Caco-2 (cell line): ENCODE results near the gene ATG9B. TPM values are rescaled to one million over a fixed set of nuclear protein-coding genes. Genes with fewer than 3 reads are reported as not detected.

Experiments used
- BruUV-seq: library from RNA; stranded (reverse); fragments of 400-500 nt; replicated peaks from 2 replicates; lab custom pipeline; 2021; lab: Mats Ljungman, UMichigan
- CTCF ChIA-PET: fragments of 300-600 bp; sonication (Branson Sonifier 250); formaldehyde crosslinking; loops from one replicate; lab custom pipeline; 2022; ENCODE audit warnings: antibody characterized with exemption; lab: Charles Lee
- POLR2A ChIA-PET: fragments of 300-600 bp; sonication (Branson Sonifier 250); formaldehyde crosslinking; loops from one replicate; lab custom pipeline; 2022; ENCODE audit warnings: antibody characterized with exemption; lab: Charles Lee
- DNase-seq, 2 experiments: peaks; one replicate each; pipeline versions ENCODE4 v3.0.0 to v3.0.0-alpha.2; 2020 to 2022
- H3K27me3 ChIP-seq: replicated peaks from 2 replicates; pipeline ENCODE4 v1.6.0; 2011; ENCODE audit warnings: low read length; ENCODE audit not compliant: control insufficient read depth, insufficient read depth
- H3K36me3 ChIP-seq: 2 replicates; pipeline ENCODE4 v1.5.1; 2011; ENCODE audit warnings: low read length; ENCODE audit not compliant: control insufficient read depth, insufficient read depth
- H3K4me1 ChIP-seq: fragments of 250-450 bp; sonication (Bioruptor Pico); 2 replicates; pipeline ENCODE4 v1.5.1; 2020; ENCODE audit warnings: mild to moderate bottlenecking
- H3K4me3 ChIP-seq: 2 replicates; pipeline ENCODE4 v1.5.1; 2011; ENCODE audit warnings: low read depth, mild to moderate bottlenecking, control low read depth, low read length
- H3K9me3 ChIP-seq: fragments of 250-450 bp; sonication (Bioruptor Pico); 2 replicates; pipeline ENCODE4 v1.5.1; 2020; ENCODE audit warnings: mild to moderate bottlenecking, moderate library complexity
- H3K27ac Mint-ChIP-seq: one replicate; pipeline ENCODE4 v1.8.0; 2022; ENCODE audit warnings: mixed read lengths; ENCODE audit not compliant: unreplicated experiment
- H3K27me3 Mint-ChIP-seq: one replicate; pipeline ENCODE4 v1.8.0; 2022; ENCODE audit warnings: mixed read lengths; ENCODE audit not compliant: insufficient read depth, unreplicated experiment
- H3K36me3 Mint-ChIP-seq: one replicate; pipeline ENCODE4 v1.8.0; 2022; ENCODE audit warnings: mild to moderate bottlenecking, mixed read lengths; ENCODE audit not compliant: insufficient read depth, unreplicated experiment
- H3K4me1 Mint-ChIP-seq: one replicate; pipeline ENCODE4 v1.8.0; 2022; ENCODE audit warnings: low read depth, mixed read lengths; ENCODE audit not compliant: unreplicated experiment
- H3K4me3 Mint-ChIP-seq: one replicate; pipeline ENCODE4 v1.8.0; 2022; ENCODE audit warnings: mild to moderate bottlenecking, moderate library complexity, mixed read lengths; ENCODE audit not compliant: unreplicated experiment
- H3K9me3 Mint-ChIP-seq: one replicate; pipeline ENCODE4 v1.8.0; 2022; ENCODE audit warnings: mixed read lengths; ENCODE audit not compliant: unreplicated experiment
- intact Hi-C: fragments of 100-400 bp; cut with micrococcal nuclease; formaldehyde crosslinking; loops from one replicate; pipeline ENCODE4 v1.10.0; 2022; ENCODE audit not compliant: unreplicated experiment
- total RNA-seq: library from RNA; stranded (reverse); gene quantifications from 2 replicates; pipeline ENCODE4 v1.2.3, GENCODE V29; 2022
- TF ChIP-seq, protein P1 (sequence below), 2 experiments: fragments of 200-600 bp in 1 of 2; IDR thresholded peaks; 1 replicate in 1 of 2; 2 replicates in 1 of 2; pipeline versions ENCODE4 v1.5.1 to v1.8.0; 2011 to 2022; ENCODE audit warnings: antibody characterized with exemption in 1 of 2, control low read depth in 1 of 2, inconsistent platforms in 1 of 2, low read depth in 1 of 2, low read length in 1 of 2, mild to moderate bottlenecking in 1 of 2, moderate library complexity in 1 of 2; ENCODE audit not compliant: insufficient read depth in 1 of 2, severe bottlenecking in 1 of 2, unreplicated experiment in 1 of 2

ATG9B gene
- total RNA-seq, 1 experiment from 2014 or later = 4.3 TPM

DNA sequence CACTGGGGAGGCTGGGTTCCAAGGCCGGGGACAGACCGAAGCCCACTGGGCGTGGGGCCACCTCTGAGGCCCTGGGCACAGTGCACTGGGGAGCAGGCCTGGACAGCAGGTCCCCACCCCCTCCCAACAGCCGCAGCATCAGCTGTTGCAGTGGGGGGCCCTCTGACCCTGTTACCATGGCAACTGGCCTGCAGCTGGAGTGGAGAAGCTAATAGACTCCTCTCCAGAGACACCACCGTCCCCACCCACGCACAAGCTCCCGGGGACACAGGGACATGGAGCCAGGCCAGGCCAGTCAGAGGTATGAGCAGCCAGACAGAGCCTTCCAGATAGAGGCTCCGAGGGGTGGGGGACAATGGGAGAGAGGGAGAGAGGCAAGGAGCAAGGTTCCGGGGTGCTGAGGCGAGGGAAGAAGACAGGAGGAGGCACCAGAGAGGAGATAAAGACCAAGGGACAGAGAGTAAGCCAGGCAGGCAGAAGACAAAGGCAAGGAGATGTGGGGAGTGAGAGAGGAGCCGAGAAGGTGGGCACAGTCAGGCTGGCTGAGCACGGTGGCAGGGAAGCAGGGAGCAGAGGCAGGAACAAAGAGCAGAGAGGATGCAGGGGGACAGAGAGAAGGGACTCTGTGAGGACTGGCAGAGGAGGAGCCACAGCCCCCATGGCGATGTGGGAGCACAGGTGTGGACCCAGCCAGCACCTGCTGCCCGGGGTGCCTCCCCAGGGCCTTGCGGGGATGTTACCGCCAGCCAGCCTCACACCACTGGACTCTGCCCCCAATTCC is 52.9 kb downstream of the ATG9B start:
- ChIA-PET POLR2A (interaction anchor here (0.6 kb wide), 1 partner anchor 17 kb away, joined by 5 read pairs; no protein-coding TSS in a partner anchor), CTCF (no interaction called here)
- TF ChIP-seq, protein P1, sequence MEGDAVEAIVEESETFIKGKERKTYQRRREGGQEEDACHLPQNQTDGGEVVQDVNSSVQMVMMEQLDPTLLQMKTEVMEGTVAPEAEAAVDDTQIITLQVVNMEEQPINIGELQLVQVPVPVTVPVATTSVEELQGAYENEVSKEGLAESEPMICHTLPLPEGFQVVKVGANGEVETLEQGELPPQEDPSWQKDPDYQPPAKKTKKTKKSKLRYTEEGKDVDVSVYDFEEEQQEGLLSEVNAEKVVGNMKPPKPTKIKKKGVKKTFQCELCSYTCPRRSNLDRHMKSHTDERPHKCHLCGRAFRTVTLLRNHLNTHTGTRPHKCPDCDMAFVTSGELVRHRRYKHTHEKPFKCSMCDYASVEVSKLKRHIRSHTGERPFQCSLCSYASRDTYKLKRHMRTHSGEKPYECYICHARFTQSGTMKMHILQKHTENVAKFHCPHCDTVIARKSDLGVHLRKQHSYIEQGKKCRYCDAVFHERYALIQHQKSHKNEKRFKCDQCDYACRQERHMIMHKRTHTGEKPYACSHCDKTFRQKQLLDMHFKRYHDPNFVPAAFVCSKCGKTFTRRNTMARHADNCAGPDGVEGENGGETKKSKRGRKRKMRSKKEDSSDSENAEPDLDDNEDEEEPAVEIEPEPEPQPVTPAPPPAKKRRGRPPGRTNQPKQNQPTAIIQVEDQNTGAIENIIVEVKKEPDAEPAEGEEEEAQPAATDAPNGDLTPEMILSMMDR (IDR thresholded peaks at IDR 0.05; ENCODE audit: insufficient read depth in 1 of 2, low read depth in 1 of 2, low read length in 1 of 2, severe bottlenecking in 1 of 2, unreplicated experiment in 1 of 2) = no peak
- H3K9me3 ChIP-seq = no peaks in the 10 kb centered on the region
- no peaks in the 10 kb centered on the region for H3K27me3 ChIP-seq
- Mint-ChIP-seq H3K4me3 (no peak overlapping the region), H3K36me3 (no peaks in the 10 kb centered on the region), H3K9me3 (no peaks in the 10 kb centered on the region), H3K27ac (no peak overlapping the region), H3K27me3 (peaks cover 10% of the 10 kb centered on the region), H3K4me1 (peaks cover 4% of the 10 kb centered on the region)
- DNase-seq = no peak
- H3K4me1 ChIP-seq = peaks cover 10% of the 10 kb centered on the region; the same call in 1 of the 2 replicates
- H3K4me3 ChIP-seq = no peak overlapping the region
- intact Hi-C loops = no loop called here
- no TSS peak for BruUV-seq
- H3K36me3 ChIP-seq = no peaks in the 10 kb centered on the region

DNA sequence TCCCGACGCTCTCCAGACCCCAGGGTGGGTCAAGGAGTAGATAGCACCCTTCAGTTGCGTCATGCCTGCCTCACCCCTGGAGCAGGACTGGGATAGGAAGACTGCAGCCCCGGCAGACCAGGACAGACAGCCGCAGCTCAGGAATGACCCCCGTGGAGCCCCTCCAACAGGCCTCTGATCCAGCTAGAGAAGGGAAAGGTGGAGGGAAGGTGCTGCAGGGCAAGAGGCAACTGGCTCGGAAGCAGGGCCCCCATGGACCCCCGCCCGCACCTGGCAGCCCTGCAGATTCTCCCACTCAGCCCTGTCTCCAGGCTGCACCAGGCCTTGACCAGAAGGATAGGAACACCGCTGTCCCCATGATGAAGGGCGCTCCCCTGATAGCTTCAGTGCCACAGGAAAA is 53.9 kb downstream of the ATG9B start:
- Mint-ChIP-seq H3K27ac (no peak overlapping the region), H3K36me3 (no peaks in the 10 kb centered on the region), H3K9me3 (no peaks in the 10 kb centered on the region), H3K27me3 (peaks cover 10% of the 10 kb centered on the region), H3K4me3 (no peak overlapping the region), H3K4me1 (peaks cover 3% of the 10 kb centered on the region)
- no peaks in the 10 kb centered on the region for H3K36me3 ChIP-seq
- H3K27me3 ChIP-seq = no peaks in the 10 kb centered on the region
- H3K9me3 ChIP-seq = no peaks in the 10 kb centered on the region
- no peak overlapping the region for H3K4me3 ChIP-seq
- no TSS peak for BruUV-seq
- intact Hi-C loops = no loop called here
- TF ChIP-seq, protein P1 (IDR thresholded peaks at IDR 0.05; ENCODE audit: insufficient read depth in 1 of 2, low read depth in 1 of 2, low read length in 1 of 2, severe bottlenecking in 1 of 2, unreplicated experiment in 1 of 2) = no peak
- CTCF ChIA-PET = no interaction called here
- no peak for DNase-seq
- POLR2A ChIA-PET = no interaction called here
- H3K4me1 ChIP-seq = peaks cover 6% of the 10 kb centered on the region; the same call in 1 of the 2 replicates

DNA sequence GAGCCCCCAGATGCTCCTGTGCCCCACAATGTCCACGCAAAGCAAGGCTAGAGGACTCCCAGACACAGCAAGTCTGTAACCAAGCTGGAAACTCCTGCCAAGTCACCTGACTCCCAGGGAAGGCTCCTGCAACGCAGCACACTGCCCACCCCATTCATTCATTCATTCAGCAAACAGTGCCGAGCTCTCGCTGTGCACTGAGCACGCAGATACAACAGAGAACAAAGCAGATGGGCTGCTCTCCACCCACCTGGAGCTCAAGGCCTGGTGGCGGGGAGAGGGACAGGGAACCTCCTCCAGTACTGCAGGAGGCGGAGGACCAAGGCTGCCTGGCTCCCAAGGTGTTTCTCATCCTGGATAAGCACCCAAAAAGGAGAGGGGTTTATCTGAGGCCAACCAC is 54.8 kb downstream of the ATG9B start:
- Mint-ChIP-seq H3K9me3 (no peaks in the 10 kb centered on the region), H3K4me1 (no peaks in the 10 kb centered on the region), H3K36me3 (no peaks in the 10 kb centered on the region), H3K4me3 (no peak overlapping the region), H3K27ac (no peak overlapping the region), H3K27me3 (peaks cover 10% of the 10 kb centered on the region)
- ChIA-PET CTCF (interaction anchor here (0.8 to 1.6 kb wide), 4 partner anchors 14 to 59 kb away, joined by 3 to 8 read pairs (median 4); partner anchors contain the start of gene ABCB8), POLR2A (interaction anchor here (0.6 kb wide), 1 partner anchor 258 kb away, joined by 4 read pairs; the partner anchor contains the start of gene ABCF2)
- DNase-seq = no peak
- H3K27me3 ChIP-seq = no peaks in the 10 kb centered on the region
- no peak overlapping the region for H3K4me3 ChIP-seq
- TF ChIP-seq, protein P1 (IDR thresholded peaks at IDR 0.05; ENCODE audit: insufficient read depth in 1 of 2, low read depth in 1 of 2, low read length in 1 of 2, severe bottlenecking in 1 of 2, unreplicated experiment in 1 of 2) = no peak
- no peaks in the 10 kb centered on the region for H3K36me3 ChIP-seq
- H3K9me3 ChIP-seq = no peaks in the 10 kb centered on the region
- intact Hi-C loops = no loop called here
- peaks cover 4% of the 10 kb centered on the region; the same call in 1 of the 2 replicates for H3K4me1 ChIP-seq
- BruUV-seq = no TSS peak
